ENCODE measurements around the gene ZNF483. TPM values are rescaled to one million over a fixed set of nuclear protein-coding genes. Genes with fewer than 3 reads are reported as not detected.

Gene ZNF483
- total and polyA plus RNA-seq, 2 donors (not counting 1 experiment from before 2014, with no cell fraction given), result 0.70 to 4.3 TPM

DNA sequence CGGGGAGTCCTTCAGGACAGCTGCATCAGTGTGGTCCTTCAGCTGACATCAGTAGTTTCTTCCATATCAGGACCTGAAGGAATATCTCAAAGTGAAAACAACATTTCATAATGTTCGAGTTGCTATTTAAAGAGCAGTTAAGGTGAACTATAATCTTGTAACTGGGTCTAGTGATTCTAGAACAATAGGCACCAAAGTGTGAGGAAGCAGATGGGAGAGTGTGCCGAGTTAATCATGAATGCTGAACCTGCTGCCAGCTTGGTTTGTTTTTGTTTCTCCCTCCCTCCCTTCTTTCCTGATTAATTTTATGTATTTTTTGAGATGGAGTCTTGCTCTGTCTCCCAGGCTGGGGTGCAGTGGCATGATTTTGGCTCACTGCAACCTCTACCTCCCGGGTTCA is 78.1 kb downstream of the ZNF483 start:
- Histone ChIP-seq H3K4me1 (ENCODE audit: control insufficient read depth, extremely low read depth, insufficient read depth, low read length) (peaks cover 2% of the 10 kb centered on the region), H4K20me1 (ENCODE audit: control insufficient read depth, extremely low read depth, insufficient read depth, low read length) (no peaks in the 10 kb centered on the region), H2AFZ (ENCODE audit: low read length) (no peak overlapping the region), H3K9ac (ENCODE audit: insufficient read depth, low read length) (no peak overlapping the region), H3K4me3 (replicated peaks in 1 of 4; ENCODE audit: control extremely low read depth in 1 of 4, insufficient read depth in 1 of 4, low read depth in 3 of 4, low read length in 4 of 4) (no peak overlapping the region), H3K36me3 (ENCODE audit: control insufficient read depth, insufficient read depth, low read length) (no peaks in the 10 kb centered on the region), H3K79me2 (ENCODE audit: control insufficient read depth, insufficient read depth, low read length) (peaks cover 5% of the 10 kb centered on the region), H3K27me3 (ENCODE audit: control insufficient read depth, insufficient read depth, low read length) (no peaks in the 10 kb centered on the region), H3K9me3 (ENCODE audit: control insufficient read depth, insufficient read depth, low read depth, low read length) (no peaks in the 10 kb centered on the region), H3K4me2 (ENCODE audit: extremely low read depth, insufficient read depth, low read length) (no peak overlapping the region), H3K27ac (ENCODE audit: insufficient read depth, low read length) (no peak overlapping the region)
- DNase-seq (ENCODE audit: low read depth in 2 of 2), result no peak
- TF ChIP-seq EZH2 (IDR thresholded peaks at IDR 0.05; ENCODE audit: low read length, missing control alignments), result no peak
- TF ChIP-seq, protein P1, sequence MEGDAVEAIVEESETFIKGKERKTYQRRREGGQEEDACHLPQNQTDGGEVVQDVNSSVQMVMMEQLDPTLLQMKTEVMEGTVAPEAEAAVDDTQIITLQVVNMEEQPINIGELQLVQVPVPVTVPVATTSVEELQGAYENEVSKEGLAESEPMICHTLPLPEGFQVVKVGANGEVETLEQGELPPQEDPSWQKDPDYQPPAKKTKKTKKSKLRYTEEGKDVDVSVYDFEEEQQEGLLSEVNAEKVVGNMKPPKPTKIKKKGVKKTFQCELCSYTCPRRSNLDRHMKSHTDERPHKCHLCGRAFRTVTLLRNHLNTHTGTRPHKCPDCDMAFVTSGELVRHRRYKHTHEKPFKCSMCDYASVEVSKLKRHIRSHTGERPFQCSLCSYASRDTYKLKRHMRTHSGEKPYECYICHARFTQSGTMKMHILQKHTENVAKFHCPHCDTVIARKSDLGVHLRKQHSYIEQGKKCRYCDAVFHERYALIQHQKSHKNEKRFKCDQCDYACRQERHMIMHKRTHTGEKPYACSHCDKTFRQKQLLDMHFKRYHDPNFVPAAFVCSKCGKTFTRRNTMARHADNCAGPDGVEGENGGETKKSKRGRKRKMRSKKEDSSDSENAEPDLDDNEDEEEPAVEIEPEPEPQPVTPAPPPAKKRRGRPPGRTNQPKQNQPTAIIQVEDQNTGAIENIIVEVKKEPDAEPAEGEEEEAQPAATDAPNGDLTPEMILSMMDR (conservative IDR thresholded peaks at IDR 0.05 in 1 of 2, IDR thresholded peaks at IDR 0.05 in 1 of 2; ENCODE audit: low read depth in 1 of 2, low read length in 2 of 2), result no peak

DNA sequence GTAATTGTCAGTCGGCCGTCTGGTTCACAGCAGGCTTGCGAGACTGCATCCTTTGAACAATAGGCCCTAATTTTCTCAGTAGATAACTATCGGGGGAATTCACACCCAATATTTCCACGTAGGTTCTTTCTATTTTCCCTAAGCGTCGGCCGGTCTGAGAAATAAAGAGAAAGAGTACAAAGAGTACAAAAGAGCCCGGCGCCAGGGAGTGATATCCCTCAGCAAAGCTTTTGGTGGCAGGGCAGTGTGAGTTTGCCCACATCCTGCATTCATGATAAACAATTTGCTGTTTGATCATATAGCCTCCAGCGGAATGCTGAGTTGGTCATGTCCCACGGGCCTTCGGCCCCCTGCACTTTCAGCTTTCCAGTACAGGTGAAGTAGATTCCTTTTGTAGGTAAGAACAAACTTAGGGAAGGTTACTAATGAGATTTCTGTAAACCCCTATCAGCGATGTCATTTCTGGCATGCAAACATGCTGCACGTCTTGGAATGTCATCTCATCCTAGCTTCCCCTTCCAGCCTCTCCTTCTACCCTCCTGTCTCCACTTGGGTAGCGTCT is 79.2 kb downstream of the ZNF483 start:
- no peak overlapping the region for H3K9ac ChIP-seq (ENCODE audit: insufficient read depth, low read length)
- H3K4me2 ChIP-seq (ENCODE audit: extremely low read depth, insufficient read depth, low read length), result no peak overlapping the region
- no peaks in the 10 kb centered on the region for H4K20me1 ChIP-seq (ENCODE audit: control insufficient read depth, extremely low read depth, insufficient read depth, low read length)
- H3K27ac ChIP-seq (ENCODE audit: insufficient read depth, low read length), result no peak overlapping the region
- no peaks in the 10 kb centered on the region for H3K9me3 ChIP-seq (ENCODE audit: control insufficient read depth, insufficient read depth, low read depth, low read length)
- TF ChIP-seq, protein P1 (conservative IDR thresholded peaks at IDR 0.05 in 1 of 2, IDR thresholded peaks at IDR 0.05 in 1 of 2; ENCODE audit: low read depth in 1 of 2, low read length in 2 of 2), result no peak
- TF ChIP-seq EZH2 (IDR thresholded peaks at IDR 0.05; ENCODE audit: low read length, missing control alignments), result no peak
- H3K36me3 ChIP-seq (ENCODE audit: control insufficient read depth, insufficient read depth, low read length), result no peaks in the 10 kb centered on the region
- H3K79me2 ChIP-seq (ENCODE audit: control insufficient read depth, insufficient read depth, low read length), result no peaks in the 10 kb centered on the region
- H3K4me3 ChIP-seq (replicated peaks in 1 of 4; ENCODE audit: control extremely low read depth in 1 of 4, insufficient read depth in 1 of 4, low read depth in 3 of 4, low read length in 4 of 4), result no peak overlapping the region
- H3K4me1 ChIP-seq (ENCODE audit: control insufficient read depth, extremely low read depth, insufficient read depth, low read length), result peaks cover 2% of the 10 kb centered on the region
- no peak for DNase-seq (ENCODE audit: low read depth in 2 of 2)
- no peak overlapping the region for H2AFZ ChIP-seq (ENCODE audit: low read length)
- H3K27me3 ChIP-seq (ENCODE audit: control insufficient read depth, insufficient read depth, low read length), result no peaks in the 10 kb centered on the region

DNA sequence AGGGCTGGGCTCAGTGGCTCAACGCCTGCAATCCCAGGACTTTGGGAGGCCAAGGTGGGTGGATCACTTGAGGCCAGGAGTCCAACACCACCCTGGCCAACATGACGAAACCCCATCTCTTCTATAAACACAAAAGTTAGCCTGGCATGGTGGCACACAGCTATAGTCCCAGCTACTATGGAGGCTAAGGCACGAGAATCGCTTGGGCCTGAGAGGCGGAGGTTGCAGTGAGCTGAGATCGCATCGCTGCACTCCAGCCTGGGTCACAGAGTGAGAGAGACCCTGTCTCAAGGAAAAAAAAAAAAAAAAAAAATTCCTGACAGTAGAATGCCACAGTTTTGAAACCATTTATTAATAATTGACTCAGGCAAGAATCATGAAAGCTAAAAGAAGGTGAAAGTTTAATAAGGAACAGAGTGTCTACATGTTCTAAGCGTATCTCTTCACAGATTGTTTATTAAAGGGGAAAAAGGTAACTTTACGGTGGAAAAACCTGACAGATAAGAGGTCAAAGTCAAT is 80.1 kb downstream of the ZNF483 start:
- H3K9ac ChIP-seq (ENCODE audit: insufficient read depth, low read length), result no peak overlapping the region
- DNase-seq (ENCODE audit: low read depth in 2 of 2), result no peak

More for the DNA sequence above, 80.1 kb downstream of the ZNF483 start:
- no peak overlapping the region for H3K4me2 ChIP-seq (ENCODE audit: extremely low read depth, insufficient read depth, low read length)
- H3K79me2 ChIP-seq (ENCODE audit: control insufficient read depth, insufficient read depth, low read length), result no peaks in the 10 kb centered on the region
- TF ChIP-seq EZH2 (IDR thresholded peaks at IDR 0.05; ENCODE audit: low read length, missing control alignments), result no peak
- TF ChIP-seq, protein P1 (conservative IDR thresholded peaks at IDR 0.05 in 1 of 2, IDR thresholded peaks at IDR 0.05 in 1 of 2; ENCODE audit: low read depth in 1 of 2, low read length in 2 of 2), result no peak
- no peak overlapping the region for H3K4me3 ChIP-seq (replicated peaks in 1 of 4; ENCODE audit: control extremely low read depth in 1 of 4, insufficient read depth in 1 of 4, low read depth in 3 of 4, low read length in 4 of 4)
- H3K9me3 ChIP-seq (ENCODE audit: control insufficient read depth, insufficient read depth, low read depth, low read length), result no peaks in the 10 kb centered on the region
- peaks cover 6% of the 10 kb centered on the region for H3K27me3 ChIP-seq (ENCODE audit: control insufficient read depth, insufficient read depth, low read length)
- H4K20me1 ChIP-seq (ENCODE audit: control insufficient read depth, extremely low read depth, insufficient read depth, low read length), result no peaks in the 10 kb centered on the region
- no peak overlapping the region for H3K27ac ChIP-seq (ENCODE audit: insufficient read depth, low read length)
- no peak overlapping the region for H2AFZ ChIP-seq (ENCODE audit: low read length)
- no peaks in the 10 kb centered on the region for H3K4me1 ChIP-seq (ENCODE audit: control insufficient read depth, extremely low read depth, insufficient read depth, low read length)
- no peaks in the 10 kb centered on the region for H3K36me3 ChIP-seq (ENCODE audit: control insufficient read depth, insufficient read depth, low read length)

Measured in fibroblast of lung (primary cell).